Common myeloid progenitor, CD34-positive (primary cell): ENCODE measurements around the gene TTC33.
A peak's percentile ranks its signal among the peaks of the same experiment; 100 is the strongest.
"Not testable (repeated sequence)": the region's sequence is repeated elsewhere in the genome, so short reads cannot be mapped to it uniquely, and the experiment has no call there.

Experiments
- CTCF ChIA-PET: fragments of 350-600 bp; sonication (Branson Sonifier 250); formaldehyde crosslinking; loops from one replicate; lab custom pipeline; 2021; ENCODE audit warnings: antibody characterized with exemption; lab: Charles Lee
- POLR2A ChIA-PET: fragments of 350-600 bp; sonication (Branson Sonifier 250); formaldehyde crosslinking; loops from one replicate; lab custom pipeline; 2021; ENCODE audit warnings: antibody characterized with exemption; lab: Charles Lee
- DNase-seq, 3 donors: peaks; one replicate each; pipeline versions ENCODE4 v3.0.0 to v3.0.0-alpha.2; 2013
- H3K27ac ChIP-seq, 2 experiments: 1 replicate in 1 of 2; 2 replicates in 1 of 2; pipeline ENCODE4 v1.7.0; 2013; ENCODE audit warnings: inconsistent platforms in 2 of 2, low read length in 2 of 2, mild to moderate bottlenecking in 2 of 2, low read depth in 1 of 2, moderate library complexity in 1 of 2; ENCODE audit not compliant: severe bottlenecking in 2 of 2, insufficient read depth in 1 of 2, poor library complexity in 1 of 2
- H3K27me3 ChIP-seq, 5 experiments: replicated peaks in 2 of 5; 1 replicate in 3 of 5; 2 replicates in 2 of 5; pipeline versions ENCODE4 v1.6.1 to v1.7.0; 2013; ENCODE audit warnings: low read length in 4 of 5, mild to moderate bottlenecking in 2 of 5, moderate library complexity in 2 of 5, inconsistent platforms in 1 of 5; ENCODE audit not compliant: insufficient read depth in 5 of 5, control insufficient read depth in 4 of 5
- H3K36me3 ChIP-seq, 4 experiments: 1 replicate in 2 of 4; 2 replicates in 2 of 4; pipeline versions ENCODE4 v1.6.1 to v1.7.0; 2013; ENCODE audit warnings: low read length in 3 of 4, control low read depth in 1 of 4, mild to moderate bottlenecking in 1 of 4; ENCODE audit not compliant: control insufficient read depth in 4 of 4, insufficient read depth in 4 of 4
- H3K4me1 ChIP-seq, 4 experiments: 1 replicate in 3 of 4; 2 replicates in 1 of 4; pipeline versions ENCODE4 v1.6.1 to v1.7.1; 2013; ENCODE audit warnings: low read length in 3 of 4, mild to moderate bottlenecking in 3 of 4, control low read depth in 1 of 4, inconsistent platforms in 1 of 4, moderate library complexity in 1 of 4; ENCODE audit not compliant: control insufficient read depth in 4 of 4, insufficient read depth in 4 of 4; ENCODE audit errors: control extremely low read depth in 1 of 4
- H3K4me3 ChIP-seq, 7 experiments: 1 replicate in 4 of 7; 2 replicates in 3 of 7; pipeline versions ENCODE4 v1.5.1 to v1.7.0; 2013; ENCODE audit warnings: mild to moderate bottlenecking in 7 of 7, low read length in 6 of 7, moderate library complexity in 6 of 7, inconsistent platforms in 2 of 7, low read depth in 2 of 7, control low read depth in 1 of 7; ENCODE audit not compliant: insufficient read depth in 4 of 7, control insufficient read depth in 1 of 7; ENCODE audit errors: extremely low read depth in 1 of 7
- H3K9me3 ChIP-seq, 5 experiments: 1 replicate in 4 of 5; 2 replicates in 1 of 5; pipeline versions ENCODE4 v1.6.1 to v1.7.1; 2013; ENCODE audit warnings: low read length in 4 of 5, mild to moderate bottlenecking in 2 of 5, inconsistent platforms in 1 of 5, low read depth in 1 of 5, moderate library complexity in 1 of 5; ENCODE audit not compliant: control insufficient read depth in 4 of 5, insufficient read depth in 2 of 5; ENCODE audit errors: control extremely low read depth in 1 of 5
- WGBS: methylation state at CpG from one replicate; pipeline ENCODE4 v1.1.5; 2013; ENCODE audit not compliant: insufficient coverage; 5-methylcytosine and 5-hydroxymethylcytosine counted together

TTC33 gene

DNA sequence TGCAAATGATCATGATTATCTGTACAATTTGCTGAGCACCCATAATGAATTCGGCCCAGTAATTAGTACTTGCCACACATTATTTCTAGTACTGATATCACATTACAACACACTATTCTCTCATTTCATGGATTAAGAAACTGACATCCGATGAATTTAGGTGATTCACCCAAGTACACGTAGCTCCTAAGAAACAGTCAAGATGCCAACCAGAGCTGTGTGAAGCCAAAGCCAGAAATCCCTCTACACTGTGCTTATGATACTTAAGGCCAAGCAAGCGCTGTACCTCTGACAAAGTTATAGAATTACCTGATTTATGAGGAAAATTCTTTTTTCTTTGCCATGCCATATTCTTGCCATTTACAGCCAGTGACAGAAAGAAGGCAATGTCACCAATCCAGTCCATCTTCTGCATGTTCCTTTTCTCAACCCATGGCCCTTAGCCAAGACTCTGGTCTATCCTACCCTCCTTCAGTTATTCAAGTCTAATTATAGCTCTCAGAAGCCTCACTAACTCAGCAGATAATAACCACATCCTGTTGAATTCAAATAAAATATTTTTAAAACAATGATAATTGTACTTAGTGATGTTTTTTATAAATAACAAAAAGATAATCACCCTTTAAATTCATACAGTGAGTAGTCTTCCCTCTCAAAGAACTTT, 150.3 kb downstream of the TTC33 start:
- no peak overlapping the region for H3K27ac ChIP-seq

DNA sequence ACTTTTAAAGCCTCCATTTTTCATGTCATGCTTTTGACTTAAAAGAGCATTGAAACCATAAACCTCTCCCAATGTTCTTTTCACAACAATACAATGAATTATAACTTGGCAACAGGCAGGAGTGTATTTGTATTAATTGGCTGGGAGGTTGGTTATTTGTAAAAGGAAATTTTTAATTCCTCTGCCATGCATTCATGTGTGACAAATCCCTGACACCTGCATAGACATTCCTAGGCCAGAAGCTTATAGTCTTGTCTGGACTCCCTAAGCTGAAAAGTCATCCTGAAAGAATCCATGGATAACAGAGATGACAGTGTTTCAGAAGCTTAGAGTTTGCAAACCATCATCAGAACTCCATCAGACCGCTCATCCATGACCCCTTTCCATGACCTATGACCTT, 152.4 kb downstream of the TTC33 start:
- Histone ChIP-seq H3K9me3 (no peaks in the 10 kb centered on the region), H3K36me3 (no peaks in the 10 kb centered on the region), H3K27ac (no peak overlapping the region), H3K4me3 (no peak overlapping the region), H3K27me3 (no peaks in the 10 kb centered on the region), H3K4me1 (peaks cover 10 to 26% (median 13%) of the 10 kb centered on the region in 4 experiments)
- WGBS: no CpG with 5 or more reads among the region's 1 CpG
- POLR2A ChIA-PET: no interaction called here
- CTCF ChIA-PET: no interaction called here
- DNase-seq: no peak

More for the DNA sequence above, 150.3 kb downstream of the TTC33 start:
- ChIA-PET CTCF (no interaction called here), POLR2A (no interaction called here)
- 96% methylated on average over 4 of the region's 4 CpGs for WGBS
- Histone ChIP-seq H3K36me3 (no peaks in the 10 kb centered on the region), H3K4me1 (peaks cover 10 to 34% (median 13%) of the 10 kb centered on the region in 4 experiments), H3K27me3 (no peaks in the 10 kb centered on the region), H3K9me3 (no peaks in the 10 kb centered on the region), H3K4me3 (peak overlapping the region in 1 of 7 experiments; percentile 2)
- DNase-seq: peak in 2 of 3 donors; percentile 77 to 84

DNA sequence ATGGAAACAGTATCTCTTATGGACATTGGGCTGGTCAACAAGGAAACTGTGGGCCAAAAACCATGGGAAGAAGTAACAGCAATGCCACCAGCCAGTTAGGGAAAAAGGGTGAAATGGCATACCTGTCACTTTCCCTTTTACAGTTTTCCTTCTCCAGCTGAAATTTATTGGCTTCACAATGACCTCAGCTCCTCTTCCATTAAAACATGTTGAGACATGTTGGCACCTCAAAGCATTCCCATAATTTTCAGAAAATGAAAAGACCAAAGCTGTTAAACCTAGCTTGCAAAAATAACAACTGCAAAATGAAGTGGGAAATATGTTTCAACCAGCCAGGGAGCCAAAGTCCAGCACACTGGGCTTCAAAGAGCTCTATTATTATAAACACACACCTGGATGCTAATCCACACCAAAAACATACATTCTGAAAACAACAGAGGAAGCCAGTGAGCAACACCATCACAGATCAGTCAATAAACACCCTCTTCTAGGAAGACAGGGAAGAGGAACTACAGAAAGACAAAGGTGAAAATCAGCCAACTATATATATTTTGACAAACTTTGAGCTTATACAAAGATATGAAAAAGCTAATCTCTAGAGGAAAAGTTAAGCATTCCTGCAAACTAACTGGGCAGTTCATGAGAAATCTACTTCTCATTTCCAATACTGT, 154.4 kb downstream of the TTC33 start:
- POLR2A ChIA-PET: no interaction called here
- peaks cover 10 to 20% (median 13%) of the 10 kb centered on the region in 4 experiments for H3K4me1 ChIP-seq
- CTCF ChIA-PET: interaction anchor here (1.0 to 1.3 kb wide), 3 partner anchors 69 to 106 kb away, joined by 3 read pairs; no protein-coding TSS in a partner anchor
- no peaks in the 10 kb centered on the region for H3K36me3 ChIP-seq
- H3K27me3 ChIP-seq: no peaks in the 10 kb centered on the region
- no peaks in the 10 kb centered on the region for H3K9me3 ChIP-seq
- no peak overlapping the region for H3K27ac ChIP-seq
- no peak overlapping the region for H3K4me3 ChIP-seq
- no peak for DNase-seq

DNA sequence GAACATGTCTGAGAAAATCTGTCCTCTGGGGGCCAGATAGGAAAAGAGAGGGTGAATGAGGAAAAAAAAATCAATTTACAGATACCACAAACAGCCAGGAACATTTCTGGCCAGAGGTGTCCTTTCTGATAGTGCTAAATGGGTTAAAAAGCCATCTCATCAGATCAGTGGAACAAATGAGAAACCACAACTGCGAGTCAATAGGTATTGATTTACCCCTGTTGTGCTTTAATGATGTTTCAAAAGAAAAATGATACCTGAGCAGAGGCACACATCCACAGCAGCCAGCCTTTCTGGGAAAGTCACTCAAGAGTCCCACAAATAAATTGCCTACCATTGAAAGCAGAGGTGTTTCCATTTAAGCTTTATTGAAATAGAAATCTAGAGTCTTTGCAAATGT, 155.4 kb downstream of the TTC33 start:
- no peak overlapping the region for H3K27ac ChIP-seq
- ChIA-PET CTCF (interaction anchor here (1.2 kb wide), 1 partner anchor 92 kb away, joined by 3 read pairs; no protein-coding TSS in a partner anchor), POLR2A (no interaction called here)
- no peaks in the 10 kb centered on the region for H3K9me3 ChIP-seq
- H3K36me3 ChIP-seq: no peaks in the 10 kb centered on the region
- no CpG with 5 or more reads among the region's 1 CpG for WGBS
- H3K4me1 ChIP-seq: peaks cover 3 to 10% (median 4%) of the 10 kb centered on the region in 4 experiments
- H3K27me3 ChIP-seq: no peaks in the 10 kb centered on the region
- DNase-seq: no peak
- no peak overlapping the region for H3K4me3 ChIP-seq

DNA sequence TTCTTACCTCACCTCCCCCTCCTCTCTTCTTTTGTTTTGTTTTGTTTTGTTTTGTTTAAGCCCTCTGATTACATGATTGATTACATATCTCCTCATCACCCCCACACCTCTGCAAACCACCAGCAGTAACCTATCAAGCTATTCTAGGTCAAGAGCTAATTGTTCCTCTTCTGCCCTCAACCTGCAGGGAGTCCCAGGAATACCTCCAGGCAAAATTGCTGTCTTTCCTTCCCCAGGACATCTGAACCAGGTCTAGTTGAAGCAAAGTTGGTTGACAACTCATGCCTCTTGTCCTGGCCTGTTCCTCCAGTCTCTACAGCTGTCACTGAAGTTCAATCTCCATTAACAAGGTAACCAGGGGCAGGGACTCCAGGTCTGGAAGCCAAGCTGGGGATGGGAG, 156.1 kb downstream of the TTC33 start:
- Histone ChIP-seq H3K27me3 (no peaks in the 10 kb centered on the region), H3K4me3 (no peak overlapping the region), H3K9me3 (no peaks in the 10 kb centered on the region), H3K36me3 (no peaks in the 10 kb centered on the region), H3K4me1 (peaks cover 0 to 6% (median 0%) of the 10 kb centered on the region in 4 experiments), H3K27ac (no peak overlapping the region)
- no peak for DNase-seq
- CTCF ChIA-PET: interaction anchor here (1.2 to 1.3 kb wide), 2 partner anchors 12 to 91 kb away, joined by 3 read pairs; no protein-coding TSS in a partner anchor
- POLR2A ChIA-PET: no interaction called here

DNA sequence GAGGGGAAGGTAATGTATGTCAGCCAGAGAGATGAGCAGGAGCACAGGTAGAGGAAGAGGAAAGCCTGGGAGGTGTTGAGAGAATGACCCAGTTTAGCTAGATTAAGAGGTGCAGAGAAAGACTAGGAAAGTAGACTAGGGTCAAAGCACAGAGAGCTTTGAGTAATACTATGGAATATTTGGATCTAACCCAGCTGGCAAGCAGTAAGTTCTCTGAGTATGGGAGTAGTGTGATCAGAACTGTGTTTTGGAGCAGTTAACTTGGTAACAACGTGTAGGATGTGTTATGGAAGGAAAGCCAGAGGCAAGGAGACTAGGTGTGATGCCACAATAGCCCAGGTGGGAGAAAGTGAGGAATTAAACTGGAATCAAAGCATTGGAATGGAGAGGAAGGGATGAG, 160.9 kb downstream of the TTC33 start:
- Histone ChIP-seq H3K27ac (no peak overlapping the region), H3K36me3 (no peaks in the 10 kb centered on the region), H3K9me3 (no peaks in the 10 kb centered on the region), H3K4me1 (no peaks in the 10 kb centered on the region), H3K4me3 (no peak overlapping the region), H3K27me3 (no peaks in the 10 kb centered on the region)
- ChIA-PET CTCF (interaction anchor here (0.9 kb wide), 1 partner anchor 165 kb away, joined by 3 read pairs; no protein-coding TSS in a partner anchor), POLR2A (no interaction called here)
- DNase-seq: no peak
- WGBS: 100% methylated on average over 1 of the region's 1 CpG

DNA sequence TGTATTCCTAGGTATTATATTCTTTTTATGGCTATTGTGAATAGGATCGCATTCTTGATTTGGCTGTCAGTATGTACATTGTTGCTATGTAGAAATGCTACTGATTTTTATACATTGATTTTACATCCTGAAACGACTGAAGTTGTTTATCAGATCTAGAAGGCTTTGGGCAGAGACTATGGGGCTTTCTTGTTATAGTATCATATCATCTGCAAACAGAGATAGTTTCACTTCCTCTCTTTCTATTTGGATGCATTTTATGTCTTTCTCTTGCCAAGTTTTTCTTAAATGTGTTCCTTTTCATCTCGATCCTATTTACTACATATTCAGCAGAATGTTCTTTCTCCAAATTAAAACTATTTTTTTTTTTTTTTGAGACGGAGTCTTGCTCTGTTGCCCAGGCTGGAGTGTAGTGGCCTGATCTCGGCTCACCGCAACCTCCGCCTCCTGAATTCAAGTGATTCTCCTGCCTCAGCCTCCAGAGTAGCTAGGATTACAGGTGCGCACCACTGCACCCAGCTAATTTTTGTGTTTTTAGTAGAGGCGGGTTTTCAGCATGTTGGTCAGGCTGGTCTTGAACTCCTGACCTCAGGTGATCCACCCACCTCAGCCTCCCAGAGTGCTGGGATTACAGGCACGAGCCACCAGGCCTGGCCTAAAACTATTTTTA, 163.9 kb downstream of the TTC33 start:
- H3K9me3 ChIP-seq, CTCF ChIA-PET, POLR2A ChIA-PET, H3K4me3 ChIP-seq, H3K27ac ChIP-seq, H3K36me3 ChIP-seq, H3K27me3 ChIP-seq, H3K4me1 ChIP-seq: not testable (repeated sequence)
- DNase-seq: peak; percentile 12 to 65 (median 46)
- 97% methylated on average over 5 of the region's 10 CpGs for WGBS
